RWPE2 (cell line): ENCODE measurements around the gene CACNG4.

Source experiments
- ATAC-seq: fragments of 200-7000 bp; cut with Tn5 transposase; 3 replicates; pipeline ENCODE4 v1.9.1; 2021; ENCODE audit warnings: low read depth
- DNase-seq: peaks from one replicate; pipeline ENCODE4 v3.0.0-alpha.2; 2020; ENCODE audit warnings: low spot score
- H3K27ac ChIP-seq: fragments of 450-650 bp; 2 replicates; pipeline ENCODE4 v1.5.1; 2017; ENCODE audit warnings: mild to moderate bottlenecking; ENCODE audit not compliant: poor library complexity, severe bottlenecking
- H3K27me3 ChIP-seq: fragments of 250-450 bp; sonication (Bioruptor Pico); 2 replicates; pipeline ENCODE4 v1.5.1; 2021; ENCODE audit warnings: mild to moderate bottlenecking, moderate library complexity; ENCODE audit not compliant: insufficient read depth, poor library complexity, severe bottlenecking
- H3K36me3 ChIP-seq: fragments of 250-450 bp; sonication (Bioruptor Pico); 2 replicates; pipeline ENCODE4 v1.5.1; 2020; ENCODE audit warnings: low read depth, mild to moderate bottlenecking, moderate library complexity
- H3K4me1 ChIP-seq: fragments of 250-450 bp; sonication (Bioruptor Pico); 2 replicates; pipeline ENCODE4 v1.5.1; 2021; ENCODE audit warnings: mild to moderate bottlenecking, moderate library complexity; ENCODE audit not compliant: insufficient read depth, poor library complexity, severe bottlenecking
- H3K4me3 ChIP-seq: fragments of 250-450 bp; sonication (Bioruptor Pico); 2 replicates; pipeline ENCODE4 v1.5.1; 2021; ENCODE audit warnings: mild to moderate bottlenecking, moderate library complexity; ENCODE audit not compliant: severe bottlenecking
- H3K9me3 ChIP-seq: fragments of 250-450 bp; sonication (Bioruptor Pico); 2 replicates; pipeline ENCODE4 v1.5.1; 2021; ENCODE audit warnings: mild to moderate bottlenecking, moderate library complexity; ENCODE audit not compliant: severe bottlenecking
- CTCF ChIP-seq: fragments of 450-650 bp; IDR thresholded peaks from one replicate; pipeline ENCODE4 v1.5.1; 2017; ENCODE audit warnings: mild to moderate bottlenecking, moderate library complexity; ENCODE audit not compliant: poor library complexity, severe bottlenecking

CACNG4 gene

GRCh38 chr17:67054608-67055007, 90.1 kb downstream of the CACNG4 start:
- no peaks in the 10 kb centered on the region for H3K36me3 ChIP-seq
- no peak for ATAC-seq
- no peaks in the 10 kb centered on the region for H3K4me1 ChIP-seq
- no peak for TF ChIP-seq CTCF
- H3K27ac ChIP-seq, result no peak overlapping the region
- no peak overlapping the region for H3K4me3 ChIP-seq
- no peak for DNase-seq
- no peaks in the 10 kb centered on the region for H3K27me3 ChIP-seq
- no peaks in the 10 kb centered on the region for H3K9me3 ChIP-seq

GRCh38 chr17:67055041-67055443, 90.5 kb downstream of the CACNG4 start:
- no peaks in the 10 kb centered on the region for H3K9me3 ChIP-seq
- DNase-seq, result peak; percentile 40
- no peak for TF ChIP-seq CTCF

GRCh38 chr17:67055811-67056745, 91.6 kb downstream of the CACNG4 start:
- peak; percentile 61 for DNase-seq
- no peaks in the 10 kb centered on the region for H3K27me3 ChIP-seq
- H3K9me3 ChIP-seq, result no peaks in the 10 kb centered on the region
- no peak for TF ChIP-seq CTCF
- H3K4me1 ChIP-seq, result no peaks in the 10 kb centered on the region
- ATAC-seq, result no peak
- no peak overlapping the region for H3K27ac ChIP-seq
- no peaks in the 10 kb centered on the region for H3K36me3 ChIP-seq
- no peak overlapping the region for H3K4me3 ChIP-seq

More at GRCh38 chr17:67055041-67055443, 90.5 kb downstream of the CACNG4 start:
- H3K4me1 ChIP-seq, result no peaks in the 10 kb centered on the region
- H3K27me3 ChIP-seq, result no peaks in the 10 kb centered on the region
- no peak for ATAC-seq
- no peaks in the 10 kb centered on the region for H3K36me3 ChIP-seq
- H3K4me3 ChIP-seq, result no peak overlapping the region
- no peak overlapping the region for H3K27ac ChIP-seq

- no peak overlapping the region for H3K27ac ChIP-seq
- no peaks in the 10 kb centered on the region for H3K9me3 ChIP-seq
- no peaks in the 10 kb centered on the region for H3K27me3 ChIP-seq
- no peak for TF ChIP-seq CTCF
- H3K4me3 ChIP-seq, result no peak overlapping the region
- ATAC-seq, result no peak
- no peaks in the 10 kb centered on the region for H3K36me3 ChIP-seq
- peak; percentile 21 for DNase-seq
- H3K4me1 ChIP-seq, result no peaks in the 10 kb centered on the region
Observed at GRCh38 chr17:67056746-67057490, 92.4 kb downstream of the CACNG4 start.

- Histone ChIP-seq H3K27me3 (no peaks in the 10 kb centered on the region), H3K4me3 (no peak overlapping the region), H3K4me1 (no peaks in the 10 kb centered on the region), H3K36me3 (no peaks in the 10 kb centered on the region), H3K9me3 (no peaks in the 10 kb centered on the region), H3K27ac (no peak overlapping the region)
- ATAC-seq, result no peak
- peak; percentile 31 for DNase-seq
- no peak for TF ChIP-seq CTCF
Observed at GRCh38 chr17:67058036-67058435, 93.5 kb downstream of the CACNG4 start.
